RWPE1 (cell line): ENCODE results near the gene COL4A4.

Experiments
- CTCF ChIA-PET: fragments of 350-600 bp; sonication (Branson Sonifier 250); formaldehyde crosslinking; extraction: SDS; loops from one replicate; lab custom pipeline; 2021; lab: Yijun Ruan, JAX
- POLR2A ChIA-PET: fragments of 400-600 bp; formaldehyde crosslinking; extraction: SDS; loops from one replicate; lab custom pipeline; 2020; ENCODE audit warnings: antibody characterized with exemption; ENCODE audit not compliant: low non-redundant PET; lab: Yijun Ruan, JAX
- DNase-seq: peaks from one replicate; pipeline ENCODE4 v3.0.0; 2012; ENCODE audit warnings: low spot score
- H3K27ac ChIP-seq: fragments of 450-650 bp; 2 replicates; pipeline ENCODE4 v1.5.1; 2017
- CTCF ChIP-seq: fragments of 450-650 bp; conservative IDR thresholded peaks from 2 replicates; pipeline ENCODE4 v1.5.1; 2017; ENCODE audit warnings: low read depth, mild to moderate bottlenecking

Gene COL4A4

GRCh38 chr2:227117852-227118251 lies 46.2 kb downstream of the COL4A4 start:
- ChIA-PET POLR2A (no interaction called here), CTCF (interaction anchor here (0.6 kb wide), 1 partner anchor 362 kb away, joined by 3 read pairs; no protein-coding TSS in a partner anchor)
- no peak overlapping the region for H3K27ac ChIP-seq
- DNase-seq: no peak
- no peak for TF ChIP-seq CTCF

- CTCF ChIA-PET: no interaction called here
- POLR2A ChIA-PET: no interaction called here
- H3K27ac ChIP-seq: no peak overlapping the region
- no peak for DNase-seq
- no peak for TF ChIP-seq CTCF
Observed at GRCh38 chr2:227117027-227117426, 47.0 kb downstream of the COL4A4 start.

- POLR2A ChIA-PET: no interaction called here
Observed at GRCh38 chr2:227115761-227116160, 48.2 kb downstream of the COL4A4 start.

GRCh38 chr2:227106845-227107759 lies 56.9 kb downstream of the COL4A4 start:
- ChIA-PET CTCF (interaction anchor here (0.6 to 0.7 kb wide), 5 partner anchors 56 to 1440 kb away, joined by 3 to 6 read pairs (median 3); no protein-coding TSS in a partner anchor), POLR2A (no interaction called here)
- peak; percentile 38 for DNase-seq
- no peak overlapping the region for H3K27ac ChIP-seq
- peak; percentile 82 for TF ChIP-seq CTCF

More at GRCh38 chr2:227115761-227116160, 48.2 kb downstream of the COL4A4 start:
- no peak for DNase-seq
- CTCF ChIA-PET: interaction anchor here (0.6 kb wide), 2 partner anchors 86 to 123 kb away, joined by 3 read pairs; no protein-coding TSS in a partner anchor
- no peak overlapping the region for H3K27ac ChIP-seq
- TF ChIP-seq CTCF: no peak

- TF ChIP-seq CTCF: no peak
- H3K27ac ChIP-seq: no peak overlapping the region
- ChIA-PET CTCF (no interaction called here), POLR2A (no interaction called here)
- no peak for DNase-seq
Observed at GRCh38 chr2:227103583-227103982, 60.4 kb downstream of the COL4A4 start.

GRCh38 chr2:227099340-227099739 lies 64.7 kb downstream of the COL4A4 start:
- TF ChIP-seq CTCF: no peak
- CTCF ChIA-PET: interaction anchor here (0.6 kb wide), 1 partner anchor 28 kb away, joined by 3 read pairs; no protein-coding TSS in a partner anchor
- DNase-seq: no peak
- POLR2A ChIA-PET: no interaction called here
- H3K27ac ChIP-seq: no peak overlapping the region
